ENCODE measurements around the gene KRTAP4-7.
A peak's percentile ranks its signal among the peaks of the same experiment; 100 is the strongest.
"Not testable (repeated sequence)": the region's sequence is repeated elsewhere in the genome, so short reads cannot be mapped to it uniquely, and the experiment has no call there.

The KRTAP4-7 gene

GRCh38 chr17:41084100-41084856, at the start of gene KRTAP4-7:
TSS of gene KRTAP4-7 (plus strand) at chr17:41084150. CDS start at chr17:41084207, 57 bp downstream.
- DNase-seq, result not testable (repeated sequence)

GRCh38 chr17:41034346-41034935, 49.5 kb upstream of the KRTAP4-7 start, which contains the start of gene KRTAP1-3:
TSS of gene KRTAP1-3 (minus strand) at chr17:41034874. CDS start at chr17:41034821, 53 bp downstream.
- not testable (repeated sequence) for DNase-seq

GRCh38 chr17:41037853-41038350, 46.0 kb upstream of the KRTAP4-7 start:
- no peak for DNase-seq

GRCh38 chr17:41040783-41041571, 43.0 kb upstream of the KRTAP4-7 start, which contains the start of gene KRTAP1-1:
TSS of gene KRTAP1-1 (minus strand) at chr17:41041450. CDS start at chr17:41041397, 53 bp downstream.
- DNase-seq, result not testable (repeated sequence)

GRCh38 chr17:41042953-41043352, 41.0 kb upstream of the KRTAP4-7 start:
- DNase-seq, result no peak

- DNase-seq, result not testable (repeated sequence)
Observed at GRCh38 chr17:41046735-41047465, 37.0 kb upstream of the KRTAP4-7 start, which contains the start of gene KRTAP2-1. TSS of gene KRTAP2-1 (minus strand) at chr17:41047316. CDS start at chr17:41047267, 49 bp downstream.

- DNase-seq, result no peak
Observed at GRCh38 chr17:41048441-41048840, 35.5 kb upstream of the KRTAP4-7 start.

- DNase-seq, result no peak
Observed at GRCh38 chr17:41049110-41049509, 34.8 kb upstream of the KRTAP4-7 start.

GRCh38 chr17:41052566-41052965, 31.4 kb upstream of the KRTAP4-7 start:
- no peak for DNase-seq

GRCh38 chr17:41054025-41054424, 29.9 kb upstream of the KRTAP4-7 start:
- DNase-seq, result no peak

- DNase-seq, result not testable (repeated sequence)
Observed at GRCh38 chr17:41054556-41054955, 29.4 kb upstream of the KRTAP4-7 start.

- not testable (repeated sequence) for DNase-seq
Observed at GRCh38 chr17:41055130-41055529, 28.8 kb upstream of the KRTAP4-7 start, which contains the start of gene KRTAP2-2. TSS of gene KRTAP2-2 (minus strand) at chr17:41055230. CDS start at chr17:41055211, 19 bp downstream.

GRCh38 chr17:41057547-41057946, 26.4 kb upstream of the KRTAP4-7 start:
- no peak for DNase-seq

- no peak for DNase-seq
Observed at GRCh38 chr17:41058741-41059140, 25.2 kb upstream of the KRTAP4-7 start.

- DNase-seq, result not testable (repeated sequence)
Observed at GRCh38 chr17:41059276-41060051, 24.5 kb upstream of the KRTAP4-7 start.

- no peak for DNase-seq
Observed at GRCh38 chr17:41060052-41060604, 23.8 kb upstream of the KRTAP4-7 start, which contains the start of gene KRTAP2-3. TSS of gene KRTAP2-3 (minus strand) at chr17:41060114. CDS start at chr17:41060050, 64 bp downstream.

- DNase-seq, result no peak
Observed at GRCh38 chr17:41061964-41062363, 22.0 kb upstream of the KRTAP4-7 start.

- no peak for DNase-seq
Observed at GRCh38 chr17:41063449-41063848, 20.5 kb upstream of the KRTAP4-7 start.

- peak; percentile 7 for DNase-seq
Observed at GRCh38 chr17:41064301-41064700, 19.6 kb upstream of the KRTAP4-7 start.

- DNase-seq, result not testable (repeated sequence)
Observed at GRCh38 chr17:41065016-41065689, 18.8 kb upstream of the KRTAP4-7 start.

Data from hematopoietic multipotent progenitor cell treated with erythropoietin and hydrocortisone succinate and interleukin-3 and kit ligand, for 4 days (in vitro differentiated cells).